OCI-LY7 (cell line): ENCODE results near the gene SULF2. TPM values are rescaled to one million over a fixed set of nuclear protein-coding genes. Genes with fewer than 3 reads are reported as not detected.

Experiments
- BruUV-seq: library from RNA; stranded (reverse); fragments of 400-500 nt; replicated peaks from 2 replicates; lab custom pipeline; 2021; lab: Mats Ljungman, UMichigan
- CTCF ChIA-PET: fragments of 300-600 bp; sonication (Branson Sonifier 250); formaldehyde crosslinking; loops from one replicate; lab custom pipeline; 2022; ENCODE audit warnings: antibody characterized with exemption; ENCODE audit not compliant: unreplicated experiment; lab: Charles Lee
- POLR2A ChIA-PET: fragments of 300-600 bp; sonication (Branson Sonifier 250); formaldehyde crosslinking; loops from one replicate; lab custom pipeline; 2022; ENCODE audit warnings: antibody characterized with exemption; lab: Charles Lee
- DNase-seq: peaks from one replicate; pipeline ENCODE4 v3.0.0-alpha.2; 2015; ENCODE audit warnings: low spot score
- H2AFZ ChIP-seq: fragments of 200-600 bp; sonication (generic), shearing (Covaris generic); 2 replicates; pipeline ENCODE4 v1.6.1; 2014; ENCODE audit warnings: mild to moderate bottlenecking, antibody characterized with exemption, low read length, moderate library complexity
- H3K27ac ChIP-seq: fragments of 200-600 bp; sonication (generic); 2 replicates; pipeline ENCODE4 v1.5.1; 2014; ENCODE audit warnings: mixed run types, low read depth, mild to moderate bottlenecking, moderate library complexity, low read length, inconsistent platforms; ENCODE audit not compliant: poor library complexity, severe bottlenecking
- H3K36me3 ChIP-seq: fragments of 200-600 bp; sonication (generic); 2 replicates; pipeline ENCODE4 v1.6.1; 2014; ENCODE audit warnings: mild to moderate bottlenecking, antibody characterized with exemption, low read length, moderate library complexity, mixed read lengths; ENCODE audit not compliant: insufficient read depth
- H3K4me1 ChIP-seq: fragments of 200-600 bp; sonication (generic); 2 replicates; pipeline ENCODE4 v1.5.1; 2014; ENCODE audit warnings: mild to moderate bottlenecking, low read length; ENCODE audit not compliant: insufficient read depth, poor library complexity, severe bottlenecking
- H3K4me2 ChIP-seq: fragments of 200-600 bp; sonication (generic); 2 replicates; pipeline ENCODE4 v1.6.1; 2014; ENCODE audit warnings: mild to moderate bottlenecking, low read length
- H3K4me3 ChIP-seq: fragments of 200-600 bp; sonication (generic); 2 replicates; pipeline ENCODE4 v1.5.1; 2014; ENCODE audit warnings: mild to moderate bottlenecking, low read depth, low read length; ENCODE audit not compliant: poor library complexity, severe bottlenecking
- H3K79me2 ChIP-seq: fragments of 200-600 bp; sonication (generic); 2 replicates; pipeline ENCODE4 v1.6.1; 2016; ENCODE audit warnings: low read depth, mild to moderate bottlenecking, low read length, moderate library complexity, mixed read lengths; ENCODE audit not compliant: insufficient read depth
- H3K9me2 ChIP-seq: fragments of 200-600 bp; sonication (generic); 2 replicates; pipeline ENCODE4 v1.6.1; 2016; ENCODE audit warnings: mild to moderate bottlenecking, low read length, mixed read lengths; ENCODE audit not compliant: insufficient read depth
- H3K9me3 ChIP-seq: fragments of 200-600 bp; sonication (generic); 2 replicates; pipeline ENCODE4 v1.6.1; 2014; ENCODE audit warnings: mild to moderate bottlenecking, mixed run types, low read length, mixed read lengths
- H4K20me1 ChIP-seq: fragments of 200-600 bp; sonication (generic); 2 replicates; pipeline ENCODE4 v1.6.1; 2014; ENCODE audit warnings: mild to moderate bottlenecking, antibody characterized with exemption, low read length, moderate library complexity, mixed read lengths; ENCODE audit not compliant: insufficient read depth
- CTCF ChIP-seq: fragments of 200-600 bp; sonication (generic); conservative IDR thresholded peaks from 2 replicates; pipeline ENCODE4 v1.5.1; 2014; ENCODE audit warnings: mild to moderate bottlenecking, antibody characterized with exemption, low read length, moderate library complexity, mixed read lengths
- EZH2phosphoT487 ChIP-seq: fragments of 200-600 bp; sonication (generic); IDR thresholded peaks from 2 replicates; pipeline ENCODE4 v1.6.1; 2018; ENCODE audit warnings: low read depth, borderline replicate concordance, mild to moderate bottlenecking, mixed run types, antibody characterized with exemption, low read length, moderate library complexity, mixed read lengths
- intact Hi-C: fragments of 100-400 bp; cut with micrococcal nuclease; formaldehyde crosslinking; loops from one replicate; pipeline ENCODE4 v1.10.0; 2022; ENCODE audit not compliant: unreplicated experiment
- total RNA-seq, 2 experiments: library from RNA; depleted of rRNA in 1 of 2; stranded (reverse); fragments of >200 nt in 1 of 2; shearing (Covaris generic) in 1 of 2; gene quantifications; 2 replicates each; pipeline ENCODE4 v1.2.3, GENCODE V29; 2014 to 2022

SULF2 gene
- total RNA-seq, 2 experiments from 2014 or later = 0.03 to 0.51 TPM

DNA sequence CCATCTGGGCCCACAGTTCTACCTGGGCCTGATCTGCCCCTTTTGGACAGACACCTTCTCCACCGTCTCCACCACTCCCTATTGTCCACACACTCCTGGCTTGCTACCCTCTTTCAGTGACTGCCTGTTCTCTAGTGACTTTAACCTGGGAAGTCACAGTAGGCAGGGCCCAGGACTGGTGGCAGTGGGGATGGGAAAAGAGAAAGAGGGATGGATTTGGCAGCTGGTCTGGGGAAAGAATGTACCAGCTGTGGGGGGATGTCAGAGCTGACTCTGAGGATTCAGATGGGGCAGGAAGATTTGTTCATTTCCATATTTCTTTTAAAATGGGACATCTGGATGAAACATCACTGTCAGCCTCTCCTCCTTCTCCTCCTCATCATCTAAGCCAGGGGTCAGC lies 85.5 kb downstream of the SULF2 start:
- Histone ChIP-seq H3K27ac (no peak overlapping the region), H3K79me2 (no peaks in the 10 kb centered on the region), H2AFZ (no peak overlapping the region), H3K4me3 (no peak overlapping the region), H3K36me3 (no peaks in the 10 kb centered on the region), H3K4me1 (no peaks in the 10 kb centered on the region), H4K20me1 (no peaks in the 10 kb centered on the region), H3K9me3 (no peaks in the 10 kb centered on the region), H3K4me2 (no peak overlapping the region), H3K9me2 (no peaks in the 10 kb centered on the region)
- TF ChIP-seq EZH2phosphoT487 = no peak
- TF ChIP-seq CTCF = no peak
- intact Hi-C loops = no loop called here
- no peak for DNase-seq
- BruUV-seq = no TSS peak
- CTCF ChIA-PET = no interaction called here
- POLR2A ChIA-PET = no interaction called here

GRCh38 chr20:47698142-47698541 lies 87.1 kb downstream of the SULF2 start:
- Histone ChIP-seq H3K4me1 (no peaks in the 10 kb centered on the region), H4K20me1 (no peaks in the 10 kb centered on the region), H3K9me2 (no peaks in the 10 kb centered on the region), H2AFZ (no peak overlapping the region), H3K36me3 (no peaks in the 10 kb centered on the region), H3K4me2 (no peak overlapping the region), H3K27ac (no peak overlapping the region), H3K9me3 (no peaks in the 10 kb centered on the region), H3K79me2 (no peaks in the 10 kb centered on the region), H3K4me3 (no peak overlapping the region)
- intact Hi-C loops = no loop called here
- TF ChIP-seq EZH2phosphoT487 (no peak), CTCF (no peak)
- no TSS peak for BruUV-seq
- POLR2A ChIA-PET = interaction anchor here (0.9 kb wide), 1 partner anchor 9 kb away, joined by 3 read pairs; no protein-coding TSS in a partner anchor
- CTCF ChIA-PET = no interaction called here
- no peak for DNase-seq

DNA sequence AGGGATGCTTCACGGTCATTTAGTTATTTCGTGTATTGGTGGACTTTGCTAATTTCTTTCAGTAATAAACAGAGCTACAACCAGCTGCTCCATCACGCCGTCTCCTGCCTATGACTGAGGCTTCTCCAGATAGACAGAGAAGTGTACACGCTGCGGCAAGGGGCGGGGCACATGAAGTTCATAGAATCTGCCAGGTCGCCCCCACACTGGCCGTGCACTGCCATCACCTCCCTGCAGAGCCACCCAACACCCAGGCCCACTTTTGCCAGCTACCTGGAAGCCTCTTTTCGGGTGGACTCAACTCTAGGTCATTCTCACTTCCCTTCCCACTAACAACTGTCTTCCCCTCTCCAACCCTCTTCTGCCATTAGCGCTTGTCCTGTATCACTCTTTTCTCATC lies 88.4 kb downstream of the SULF2 start:
- Histone ChIP-seq H2AFZ (no peak overlapping the region), H3K36me3 (no peaks in the 10 kb centered on the region), H3K4me3 (no peak overlapping the region), H4K20me1 (no peaks in the 10 kb centered on the region), H3K79me2 (no peaks in the 10 kb centered on the region), H3K4me2 (no peak overlapping the region), H3K27ac (no peak overlapping the region), H3K9me3 (no peaks in the 10 kb centered on the region), H3K9me2 (no peaks in the 10 kb centered on the region), H3K4me1 (no peaks in the 10 kb centered on the region)
- intact Hi-C loops = no loop called here
- CTCF ChIA-PET = no interaction called here
- POLR2A ChIA-PET = no interaction called here
- no peak for TF ChIP-seq CTCF
- TF ChIP-seq EZH2phosphoT487 = no peak
- BruUV-seq = no TSS peak
- no peak for DNase-seq
